Measurements from ENCODE around the gene SELENON. TPM values are rescaled to one million over a fixed set of nuclear protein-coding genes. Genes with fewer than 3 reads are reported as not detected.

Gene SELENON
- total and polyA plus RNA-seq, 2 of the 13 experiments (the other 11 are each of a cell fraction or from before 2014, with no cell fraction given): 3.8 to 8.0 TPM

DNA sequence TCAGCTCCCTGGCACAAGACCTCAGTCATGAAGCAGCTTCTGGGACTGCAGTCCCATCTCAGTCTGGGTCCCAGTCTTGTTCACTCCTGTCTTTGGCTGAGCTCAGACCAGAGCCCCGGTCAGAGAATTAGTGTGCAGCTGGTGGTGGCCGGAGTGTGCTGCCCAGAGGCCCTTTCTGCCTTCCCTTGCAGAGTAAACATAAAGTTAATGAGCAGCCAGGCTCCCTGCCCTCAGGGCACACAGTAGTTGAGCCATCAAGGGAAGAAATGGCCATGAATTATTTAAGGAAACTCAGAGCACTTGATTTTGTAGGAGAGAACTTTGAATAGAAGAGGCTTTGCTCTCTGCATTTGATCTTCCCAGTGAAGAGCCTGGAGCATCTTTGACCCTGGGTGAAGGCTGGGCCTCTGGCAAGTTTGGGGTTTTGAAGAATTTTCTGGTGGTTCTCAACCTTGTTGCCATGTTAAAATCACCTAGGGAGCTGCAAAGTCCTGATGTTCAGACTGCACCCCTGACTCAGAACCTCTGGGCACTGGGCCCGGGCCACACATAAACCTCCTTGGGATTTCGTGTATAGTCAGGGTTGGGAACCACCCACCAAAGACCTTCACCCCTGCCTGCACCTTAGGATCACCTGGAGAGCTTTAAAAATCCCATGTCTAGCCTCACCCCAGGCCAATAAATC, 26.4 kb upstream of the SELENON start (continued):
- TF ChIP-seq ZNF136 (CRISPR knock-in tag; IDR thresholded peaks at IDR 0.05; ENCODE audit: low read depth) (no peak), ESRRA (CRISPR knock-in tag; IDR thresholded peaks at IDR 0.05; ENCODE audit: low read depth) (no peak), FOSL2 (CRISPR knock-in tag; IDR thresholded peaks at IDR 0.05) (no peak), SATB2 (CRISPR knock-in tag; IDR thresholded peaks at IDR 0.05) (no peak), MAFK (conservative IDR thresholded peaks at IDR 0.05 in 1 of 2, IDR thresholded peaks at IDR 0.05 in 1 of 2; ENCODE audit: low read length in 2 of 2) (no peak), EEA1 (CRISPR knock-in tag; IDR thresholded peaks at IDR 0.05; ENCODE audit: borderline replicate concordance) (no peak), FOXA1 (IDR thresholded peaks at IDR 0.05) (no peak), FOXA1 (CRISPR knock-in tag; IDR thresholded peaks at IDR 0.05) (peak; percentile 67), RXRB (CRISPR knock-in tag; IDR thresholded peaks at IDR 0.05; ENCODE audit: borderline replicate concordance) (0 out of 2 replicates have a peak, but pooled peaks have one; percentile 11), ZNF841 (CRISPR knock-in tag; IDR thresholded peaks at IDR 0.05; ENCODE audit: borderline replicate concordance) (no peak), NONO (IDR thresholded peaks at IDR 0.05) (no peak), NONO (CRISPR knock-in tag; conservative IDR thresholded peaks at IDR 0.05) (no peak), MIER3 (CRISPR knock-in tag; IDR thresholded peaks at IDR 0.05; ENCODE audit: borderline replicate concordance) (peak; percentile 51; the same call in 1 of the 2 replicates), EED (CRISPR knock-in tag; IDR thresholded peaks at IDR 0.05) (no peak), KMT2B (CRISPR knock-in tag; IDR thresholded peaks at IDR 0.05) (no peak), EP300 (IDR thresholded peaks at IDR 0.05; ENCODE audit: low read depth in 2 of 2, low read length in 2 of 2) (0 out of 4 replicates have a peak, but pooled peaks of 1 of the 2 experiments have one; percentile 14), EP300 (CRISPR knock-in tag; IDR thresholded peaks at IDR 0.05; ENCODE audit: borderline replicate concordance) (no peak; the same call in 1 of the 2 replicates), NBN (conservative IDR thresholded peaks at IDR 0.05) (no peak), ZNF274 (CRISPR knock-in tag; IDR thresholded peaks at IDR 0.05) (no peak), POLR2AphosphoS2 (IDR thresholded peaks at IDR 0.05; ENCODE audit: low read depth, low read length) (no peak), ZNF670 (CRISPR knock-in tag; IDR thresholded peaks at IDR 0.05; ENCODE audit: borderline replicate concordance) (no peak), ZNF749 (CRISPR knock-in tag; IDR thresholded peaks at IDR 0.05; ENCODE audit: borderline replicate concordance) (no peak), TEAD3 (CRISPR knock-in tag; optimal IDR thresholded peaks at IDR 0.05; ENCODE audit: borderline replicate concordance) (no peak), ZFY (CRISPR knock-in tag; IDR thresholded peaks at IDR 0.05) (peak; percentile 24; the same call in 1 of the 2 replicates), ETV5 (CRISPR knock-in tag; IDR thresholded peaks at IDR 0.05; ENCODE audit: borderline replicate concordance) (no peak; the same call in 1 of the 2 replicates)
- TF ChIP-seq, protein P1, sequence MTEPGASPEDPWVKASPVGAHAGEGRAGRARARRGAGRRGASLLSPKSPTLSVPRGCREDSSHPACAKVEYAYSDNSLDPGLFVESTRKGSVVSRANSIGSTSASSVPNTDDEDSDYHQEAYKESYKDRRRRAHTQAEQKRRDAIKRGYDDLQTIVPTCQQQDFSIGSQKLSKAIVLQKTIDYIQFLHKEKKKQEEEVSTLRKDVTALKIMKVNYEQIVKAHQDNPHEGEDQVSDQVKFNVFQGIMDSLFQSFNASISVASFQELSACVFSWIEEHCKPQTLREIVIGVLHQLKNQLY (CRISPR knock-in tag; IDR thresholded peaks at IDR 0.05): 0 out of 2 replicates have a peak, but pooled peaks have one; percentile 35
- TF ChIP-seq, protein P2, sequence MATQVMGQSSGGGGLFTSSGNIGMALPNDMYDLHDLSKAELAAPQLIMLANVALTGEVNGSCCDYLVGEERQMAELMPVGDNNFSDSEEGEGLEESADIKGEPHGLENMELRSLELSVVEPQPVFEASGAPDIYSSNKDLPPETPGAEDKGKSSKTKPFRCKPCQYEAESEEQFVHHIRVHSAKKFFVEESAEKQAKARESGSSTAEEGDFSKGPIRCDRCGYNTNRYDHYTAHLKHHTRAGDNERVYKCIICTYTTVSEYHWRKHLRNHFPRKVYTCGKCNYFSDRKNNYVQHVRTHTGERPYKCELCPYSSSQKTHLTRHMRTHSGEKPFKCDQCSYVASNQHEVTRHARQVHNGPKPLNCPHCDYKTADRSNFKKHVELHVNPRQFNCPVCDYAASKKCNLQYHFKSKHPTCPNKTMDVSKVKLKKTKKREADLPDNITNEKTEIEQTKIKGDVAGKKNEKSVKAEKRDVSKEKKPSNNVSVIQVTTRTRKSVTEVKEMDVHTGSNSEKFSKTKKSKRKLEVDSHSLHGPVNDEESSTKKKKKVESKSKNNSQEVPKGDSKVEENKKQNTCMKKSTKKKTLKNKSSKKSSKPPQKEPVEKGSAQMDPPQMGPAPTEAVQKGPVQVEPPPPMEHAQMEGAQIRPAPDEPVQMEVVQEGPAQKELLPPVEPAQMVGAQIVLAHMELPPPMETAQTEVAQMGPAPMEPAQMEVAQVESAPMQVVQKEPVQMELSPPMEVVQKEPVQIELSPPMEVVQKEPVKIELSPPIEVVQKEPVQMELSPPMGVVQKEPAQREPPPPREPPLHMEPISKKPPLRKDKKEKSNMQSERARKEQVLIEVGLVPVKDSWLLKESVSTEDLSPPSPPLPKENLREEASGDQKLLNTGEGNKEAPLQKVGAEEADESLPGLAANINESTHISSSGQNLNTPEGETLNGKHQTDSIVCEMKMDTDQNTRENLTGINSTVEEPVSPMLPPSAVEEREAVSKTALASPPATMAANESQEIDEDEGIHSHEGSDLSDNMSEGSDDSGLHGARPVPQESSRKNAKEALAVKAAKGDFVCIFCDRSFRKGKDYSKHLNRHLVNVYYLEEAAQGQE (IDR thresholded peaks at IDR 0.05; ENCODE audit: borderline replicate concordance in 1 of 2, low read depth in 1 of 2, low read length in 2 of 2): no peak
